A549 treated with AZD9567 at 1 μM for 4 hours (cell line): ENCODE data around the gene C12orf76. TPM values are rescaled to one million over a fixed set of nuclear protein-coding genes. Genes with fewer than 3 reads are reported as not detected.

Source experiments
- total RNA-seq: library from RNA; stranded (reverse); fragments of 200-300 nt; extraction: Qiagen RNA extraction; gene quantifications from 5 replicates; pipeline ENCODE4 v1.2.3, GENCODE V29; 2022; ENCODE audit not compliant: insufficient read depth

The C12orf76 gene
- total RNA-seq, result 4.0 to 8.8 TPM (median 7.1 TPM) in 5 replicates

GRCh38 chr12:110048242-110049027 is at the start of gene C12orf76:
TSS of gene C12orf76 (minus strand) at chr12:110048522. CDS start at chr12:110048495, 27 bp downstream.

GRCh38 chr12:109998904-109999648 is 49.2 kb downstream of the C12orf76 start, which contains the start of gene ANKRD13A:
TSS of gene ANKRD13A (plus strand) at chr12:109999430. CDS start at chr12:109999689, 259 bp downstream.

GRCh38 chr12:109995686-109996482 is 52.4 kb downstream of the C12orf76 start, which contains the start of gene GIT2:
TSS of gene GIT2 (minus strand) at chr12:109996368. CDS start at chr12:109996224, 144 bp downstream.

Other genes starting within 250 kb of the C12orf76 start
- 0.03 to 0.07 TPM (median 0.06 TPM) in 4 of 5 replicates, not detected in the other for gene TRPV4, start 215.1 kb downstream of the C12orf76 start, total RNA-seq
- 18.0 to 32.5 TPM (median 19.1 TPM) in 5 replicates for gene GLTP, start 168.0 kb downstream of the C12orf76 start, total RNA-seq
- 15.0 to 18.5 TPM (median 16.6 TPM) in 5 replicates for gene TCHP, start 148.2 kb downstream of the C12orf76 start, total RNA-seq
- gene GIT2, start 52.2 kb downstream of the C12orf76 start, total RNA-seq, result 18.1 to 21.9 TPM (median 21.2 TPM) in 5 replicates
- gene ANKRD13A, start 49.1 kb downstream of the C12orf76 start, total RNA-seq, result 14.0 to 27.9 TPM (median 18.2 TPM) in 5 replicates
- 12.5 to 19.0 TPM (median 16.3 TPM) in 5 replicates for gene IFT81, start 75.8 kb upstream of the C12orf76 start, total RNA-seq
- gene ATP2A2, start 232.7 kb upstream of the C12orf76 start, total RNA-seq, result 248 to 299 TPM (median 282 TPM) in 5 replicates